Measurements from ENCODE around the gene CHD1. TPM values are rescaled to one million over a fixed set of nuclear protein-coding genes. Genes with fewer than 3 reads are reported as not detected.

CHD1 gene
- total RNA-seq, 1 experiment from 2014 or later: 41.8 TPM

GRCh38 chr5:98865690-98866089, 63.1 kb downstream of the CHD1 start (continued):
- TF ChIP-seq USF1 (CRISPR knock-in tag; IDR thresholded peaks at IDR 0.05) (no peak), SMAD4 (CRISPR knock-in tag; IDR thresholded peaks at IDR 0.05) (no peak), FOXP1 (CRISPR knock-in tag; IDR thresholded peaks at IDR 0.05; ENCODE audit: borderline replicate concordance) (no peak), NFATC4 (CRISPR knock-in tag; IDR thresholded peaks at IDR 0.05) (no peak), ATF2 (CRISPR knock-in tag; IDR thresholded peaks at IDR 0.05; ENCODE audit: borderline replicate concordance, low read depth) (no peak), E2F1 (CRISPR knock-in tag; IDR thresholded peaks at IDR 0.05) (no peak), ESRRA (CRISPR knock-in tag; IDR thresholded peaks at IDR 0.05; ENCODE audit: borderline replicate concordance) (no peak), NFE2L1 (CRISPR knock-in tag; IDR thresholded peaks at IDR 0.05) (no peak), USF2 (CRISPR knock-in tag; IDR thresholded peaks at IDR 0.05) (no peak), JAZF1 (CRISPR knock-in tag; IDR thresholded peaks at IDR 0.05) (no peak)

GRCh38 chr5:98847054-98847453, 81.8 kb downstream of the CHD1 start:
- Mint-ChIP-seq H3K4me1 (0 out of 2 replicates have a peak, but pooled peaks cover 4% of the 10 kb centered on the region), H3K27ac (no peak overlapping the region), H3K27me3 (ENCODE audit: low read depth) (no peaks in the 10 kb centered on the region), H3K4me3 (no peak overlapping the region), H3K36me3 (peaks cover 43% of the 10 kb centered on the region), H3K9me3 (peaks cover 43% of the 10 kb centered on the region)
- TF ChIP-seq ZNF396 (CRISPR knock-in tag; IDR thresholded peaks at IDR 0.05; ENCODE audit: borderline replicate concordance) (no peak), TP53 (CRISPR knock-in tag; IDR thresholded peaks at IDR 0.05) (no peak), ZNF263 (CRISPR knock-in tag; IDR thresholded peaks at IDR 0.05; ENCODE audit: low read depth) (no peak), ZSCAN18 (CRISPR knock-in tag; IDR thresholded peaks at IDR 0.05) (no peak), ZBTB21 (CRISPR knock-in tag; IDR thresholded peaks at IDR 0.05; ENCODE audit: borderline replicate concordance) (no peak), CREM (CRISPR knock-in tag; IDR thresholded peaks at IDR 0.05) (no peak), ZNF671 (CRISPR knock-in tag; IDR thresholded peaks at IDR 0.05) (no peak)
- ATAC-seq: no peak
- ChIA-PET CTCF (no interaction called here), POLR2A (no interaction called here)
- no peak for DNase-seq (ENCODE audit: low spot score)

GRCh38 chr5:98846520-98846919, 82.3 kb downstream of the CHD1 start:
- ATAC-seq (no peak), DNase-seq (ENCODE audit: low spot score) (no peak)
- ChIA-PET CTCF (no interaction called here), POLR2A (no interaction called here)
- Mint-ChIP-seq H3K4me3 (no peak overlapping the region), H3K9me3 (peaks cover 46% of the 10 kb centered on the region), H3K36me3 (peaks cover 45% of the 10 kb centered on the region), H3K4me1 (0 out of 2 replicates have a peak, but pooled peaks cover 4% of the 10 kb centered on the region), H3K27me3 (ENCODE audit: low read depth) (no peaks in the 10 kb centered on the region), H3K27ac (no peak overlapping the region)
- no peak for TF ChIP-seq RORB (CRISPR knock-in tag; IDR thresholded peaks at IDR 0.05)
- no peak for TF ChIP-seq AFF4 (CRISPR knock-in tag; IDR thresholded peaks at IDR 0.05; ENCODE audit: borderline replicate concordance)

Measured in WTC11 (cell line).